IMR-90 (cell line): Measurements from ENCODE around the gene RNF175. TPM values are rescaled to one million over a fixed set of nuclear protein-coding genes. Genes with fewer than 3 reads are reported as not detected.

Experiments
- ATAC-seq: fragments of 200-7000 bp; cut with Tn5 transposase; 2 replicates; pipeline ENCODE4 v1.9.1; 2020; ENCODE audit warnings: low read depth, mild to moderate bottlenecking, moderate library complexity
- BruUV-seq: library from RNA; stranded (reverse); fragments of 400-500 nt; replicated peaks from 2 replicates; lab custom pipeline; 2021; lab: Mats Ljungman, UMichigan
- CTCF ChIA-PET: fragments of 300-600 bp; formaldehyde crosslinking; extraction: SDS; loops from one replicate; lab custom pipeline; 2021; ENCODE audit warnings: antibody characterized with exemption; lab: Yijun Ruan, JAX
- POLR2A ChIA-PET: fragments of 300-600 bp; sonication (Branson Sonifier 250); formaldehyde crosslinking; loops from one replicate; lab custom pipeline; 2022; ENCODE audit warnings: antibody characterized with exemption; ENCODE audit not compliant: unreplicated experiment; lab: Charles Lee
- DNase-seq: peaks from one replicate; pipeline ENCODE4 v3.0.0; 2013
- H2AFZ ChIP-seq: replicated peaks from 2 replicates; pipeline ENCODE3; 2013; ENCODE audit warnings: low read length, mild to moderate bottlenecking; ENCODE audit not compliant: poor library complexity
- H2AK5ac ChIP-seq: 2 replicates; pipeline ENCODE4 v1.6.1; 2013; ENCODE audit warnings: low read depth, low read length, inconsistent platforms
- H2AK9ac ChIP-seq: replicated peaks from 2 replicates; pipeline ENCODE3; 2013; ENCODE audit warnings: mild to moderate bottlenecking, low read depth, low read length, moderate library complexity; ENCODE audit not compliant: poor library complexity
- H2BK120ac ChIP-seq: 2 replicates; pipeline ENCODE4 v1.6.1; 2013; ENCODE audit warnings: low read depth, low read length, inconsistent platforms
- H2BK15ac ChIP-seq: 3 replicates; pipeline ENCODE4 v1.6.1; 2013; ENCODE audit warnings: low read depth, low read length, inconsistent platforms
- H2BK20ac ChIP-seq: 2 replicates; pipeline ENCODE4 v1.6.1; 2013; ENCODE audit warnings: low read depth, mild to moderate bottlenecking, inconsistent platforms, low read length, moderate library complexity
- H2BK5ac ChIP-seq: 2 replicates; pipeline ENCODE4 v1.6.1; 2013; ENCODE audit warnings: mild to moderate bottlenecking, low read depth, low read length, inconsistent platforms; ENCODE audit not compliant: poor library complexity, severe bottlenecking
- H3K14ac ChIP-seq: replicated peaks from 2 replicates; pipeline ENCODE4 v1.6.1; 2013; ENCODE audit warnings: low read depth, low read length, inconsistent platforms
- H3K18ac ChIP-seq: 2 replicates; pipeline ENCODE4 v1.6.1; 2013; ENCODE audit warnings: low read depth, low read length, control low read depth
- H3K23ac ChIP-seq: 2 replicates; pipeline ENCODE4 v1.6.1; 2013; ENCODE audit warnings: low read depth, low read length, inconsistent platforms
- H3K27ac ChIP-seq: 2 replicates; pipeline ENCODE4 v1.5.1; 2013; ENCODE audit warnings: mild to moderate bottlenecking, control low read depth, low read length; ENCODE audit not compliant: insufficient read depth
- H3K27me3 ChIP-seq: 2 replicates; pipeline ENCODE4 v1.6.1; 2013; ENCODE audit warnings: low read length; ENCODE audit not compliant: control insufficient read depth, insufficient read depth
- H3K36me3 ChIP-seq: 2 replicates; pipeline ENCODE4 v1.6.1; 2013; ENCODE audit warnings: low read length, mixed read lengths; ENCODE audit not compliant: control insufficient read depth, insufficient read depth
- H3K4ac ChIP-seq: 2 replicates; pipeline ENCODE4 v1.6.1; 2013; ENCODE audit warnings: low read depth, low read length, inconsistent platforms
- H3K4me1 ChIP-seq: 2 replicates; pipeline ENCODE4 v1.6.1; 2013; ENCODE audit warnings: low read length, mixed read lengths; ENCODE audit not compliant: control insufficient read depth, insufficient read depth
- H3K4me2 ChIP-seq: 2 replicates; pipeline ENCODE4 v1.6.1; 2013; ENCODE audit warnings: low read depth, mild to moderate bottlenecking, control low read depth, low read length, moderate library complexity
- H3K4me3 ChIP-seq: 2 replicates; pipeline ENCODE4 v1.5.1; 2013; ENCODE audit warnings: low read depth, mild to moderate bottlenecking, control low read depth, low read length, moderate library complexity; ENCODE audit not compliant: insufficient read depth
- H3K56ac ChIP-seq: 2 replicates; pipeline ENCODE4 v1.6.1; 2013; ENCODE audit warnings: low read length, inconsistent platforms; ENCODE audit not compliant: insufficient read depth; ENCODE audit errors: extremely low read depth
- H3K79me1 ChIP-seq, 2 experiments: 2 replicates each; pipeline ENCODE4 v1.6.1; 2013; ENCODE audit warnings: low read length in 2 of 2, inconsistent platforms in 1 of 2, low read depth in 1 of 2
- H3K9ac ChIP-seq: 2 replicates; pipeline ENCODE4 v1.6.1; 2013; ENCODE audit warnings: low read depth, low read length, control low read depth
- H3K9me1 ChIP-seq: 2 replicates; pipeline ENCODE4 v1.6.1; 2013; ENCODE audit warnings: low read length, inconsistent platforms; ENCODE audit not compliant: insufficient read depth
- H3K9me3 ChIP-seq: 2 replicates; pipeline ENCODE4 v1.6.1; 2013; ENCODE audit warnings: low read length; ENCODE audit not compliant: control insufficient read depth, insufficient read depth
- H4K20me1 ChIP-seq: 2 replicates; pipeline ENCODE4 v1.6.1; 2013; ENCODE audit warnings: low read length, inconsistent platforms; ENCODE audit not compliant: insufficient read depth
- H4K5ac ChIP-seq: 2 replicates; pipeline ENCODE4 v1.6.1; 2013; ENCODE audit warnings: mild to moderate bottlenecking, low read depth, low read length, control low read depth
- H4K8ac ChIP-seq, 2 experiments: 2 replicates each; pipeline ENCODE4 v1.6.1; 2013; ENCODE audit warnings: low read depth in 2 of 2, low read length in 2 of 2, control low read depth in 1 of 2, inconsistent platforms in 1 of 2
- H4K91ac ChIP-seq: 2 replicates; pipeline ENCODE4 v1.6.1; 2013; ENCODE audit warnings: low read depth, low read length, inconsistent platforms; ENCODE audit not compliant: insufficient read depth
- BHLHE40 ChIP-seq: fragments of 150-350 bp; IDR thresholded peaks from 2 replicates; pipeline ENCODE4 v1.6.1; 2016; ENCODE audit warnings: mild to moderate bottlenecking, low read depth, low read length
- CHD1 ChIP-seq: IDR thresholded peaks from 2 replicates; pipeline ENCODE4 v1.6.1; 2012; ENCODE audit warnings: low read depth, low read length, improper control_type of control experiment
- CTCF ChIP-seq: conservative IDR thresholded peaks from 2 replicates; pipeline ENCODE4 v1.5.1; 2012; ENCODE audit warnings: mild to moderate bottlenecking, low read depth, low read length, improper control_type of control experiment
- ELK1 ChIP-seq: fragments of 150-350 bp; IDR thresholded peaks from 2 replicates; pipeline ENCODE4 v1.6.1; 2016; ENCODE audit warnings: low read depth, mild to moderate bottlenecking, low read length, moderate library complexity, borderline replicate concordance
- FOS ChIP-seq: fragments of 150-350 bp; IDR thresholded peaks from 2 replicates; pipeline ENCODE4 v1.6.1; 2016; ENCODE audit warnings: low read depth, low read length
- MAFK ChIP-seq: IDR thresholded peaks from 2 replicates; pipeline ENCODE4 v1.6.1; 2012; ENCODE audit warnings: low read depth, low read length, improper control_type of control experiment
- MAZ ChIP-seq: IDR thresholded peaks from 2 replicates; pipeline ENCODE4 v1.6.1; 2012; ENCODE audit warnings: low read depth, mild to moderate bottlenecking, low read length, improper control_type of control experiment, moderate library complexity, borderline replicate concordance
- MXI1 ChIP-seq: IDR thresholded peaks from 2 replicates; pipeline ENCODE4 v1.6.1; 2012; ENCODE audit warnings: low read depth, mild to moderate bottlenecking, low read length, moderate library complexity, borderline replicate concordance
- NFE2L2 ChIP-seq: fragments of 150-350 bp; IDR thresholded peaks from 2 replicates; pipeline ENCODE4 v1.6.1; 2016; ENCODE audit warnings: low read depth, mild to moderate bottlenecking, low read length
- POLR2A ChIP-seq: IDR thresholded peaks from 2 replicates; pipeline ENCODE4 v1.6.1; 2012; ENCODE audit warnings: mild to moderate bottlenecking, low read depth, low read length
- RAD21 ChIP-seq: IDR thresholded peaks from 2 replicates; pipeline ENCODE4 v1.6.1; 2012; ENCODE audit warnings: low read length, improper control_type of control experiment
- RCOR1 ChIP-seq: IDR thresholded peaks from 2 replicates; pipeline ENCODE4 v1.6.1; 2012; ENCODE audit warnings: mild to moderate bottlenecking, low read length, improper control_type of control experiment; ENCODE audit not compliant: insufficient replicate concordance
- RFX5 ChIP-seq: IDR thresholded peaks from 2 replicates; pipeline ENCODE4 v1.8.0; 2012; ENCODE audit warnings: low read depth, mild to moderate bottlenecking, low read length, moderate library complexity
- SMC3 ChIP-seq: fragments of 150-350 bp; IDR thresholded peaks from 2 replicates; pipeline ENCODE4 v1.6.1; 2016; ENCODE audit warnings: low read depth, mild to moderate bottlenecking, antibody characterized with exemption, low read length, moderate library complexity
- USF2 ChIP-seq: fragments of 150-350 bp; IDR thresholded peaks from 2 replicates; pipeline ENCODE4 v1.6.1; 2017; ENCODE audit warnings: mild to moderate bottlenecking, antibody characterized with exemption, low read length, low read depth
- WGBS, 2 experiments: methylation state at CpG; one replicate each; pipeline versions ENCODE4 v1.1.5 to v1.1.7; 2013; ENCODE audit warnings: missing lambda C conversion rate in 2 of 2; ENCODE audit not compliant: insufficient read length in 1 of 2; ENCODE audit errors: extremely low coverage in 2 of 2; 5-methylcytosine and 5-hydroxymethylcytosine counted together
- dilution Hi-C: fragments of 300-500 bp; cut with HindIII; formaldehyde crosslinking; loops from one replicate; pipeline ENCODE4 v1.14.3; 2018; ENCODE audit warnings: low sequenced_read_pairs; ENCODE audit not compliant: unreplicated experiment
- in situ Hi-C: fragments of 300-500 bp; cut with MboI; formaldehyde crosslinking; loops from 3 replicates; pipeline ENCODE4 v1.14.3; 2019; ENCODE audit warnings: low sequenced_read_pairs, inconsistent platforms, mixed read lengths
- intact Hi-C: fragments of 100-400 bp; cut with micrococcal nuclease; formaldehyde crosslinking; loops from 2 replicates; pipeline ENCODE4 v1.10.0; 2022
- polyA plus RNA-seq, 3 experiments: library from polyadenylated mRNA; depleted of rRNA; stranded (reverse); fragments of >200 nt; gene quantifications; 2 replicates each; pipeline ENCODE4 v1.2.3, GENCODE V29; 2012; ENCODE audit warnings: low replicate concordance in 1 of 3
- total RNA-seq: library from RNA; depleted of rRNA; stranded (reverse); fragments of >200 nt; gene quantifications from 2 replicates; pipeline ENCODE4 v1.2.3, GENCODE V29; 2012

RNF175 gene
- total and polyA plus RNA-seq, 2 of the 4 experiments (the other 2 are of a cell fraction): not detected

- H3K27me3 ChIP-seq: peaks cover 64% of the 10 kb centered on the region
- no peak within 1 kb of the TSS for H3K14ac ChIP-seq
- no peaks in the 10 kb centered on the region for H3K9me1 ChIP-seq
- CTCF ChIA-PET: no interaction called here
- POLR2A ChIA-PET: no interaction called here
- no peak within 1 kb of the TSS for H2AK9ac ChIP-seq
- no peak within 1 kb of the TSS for H4K5ac ChIP-seq
- 1% methylated on average over 30 of the region's 72 CpGs; no CpG with 5 or more reads in 1 of the 2 experiments for WGBS, 2 experiments
- H3K4me2 ChIP-seq: no peak within 1 kb of the TSS
- H3K36me3 ChIP-seq: no peaks in the 10 kb centered on the region
- no peak within 1 kb of the TSS for H3K23ac ChIP-seq
- no peak within 1 kb of the TSS for H4K91ac ChIP-seq
- intact Hi-C loops: loop anchor here (10.0 kb wide), 1 partner anchor 716 kb away; no protein-coding TSS in a partner anchor
- H2BK15ac ChIP-seq: no peak within 1 kb of the TSS
- no peak within 1 kb of the TSS for H2AK5ac ChIP-seq
- DNase-seq: no peak
- H3K4me1 ChIP-seq: no peaks in the 10 kb centered on the region; the same call in 1 of the 2 replicates
- H3K18ac ChIP-seq: no peak within 1 kb of the TSS
- in situ Hi-C loops: no loop called here
- no peak within 1 kb of the TSS for H2BK5ac ChIP-seq
- no TSS peak for BruUV-seq
- no peak; the same call in 1 of the 2 replicates for ATAC-seq
- H3K4ac ChIP-seq: no peak within 1 kb of the TSS
- no peak within 1 kb of the TSS for H3K4me3 ChIP-seq
- H3K79me1 ChIP-seq: no peaks in the 10 kb centered on the region
- peak within 1 kb of the TSS; percentile 70 for H2AFZ ChIP-seq
- no peak within 1 kb of the TSS for H3K9ac ChIP-seq
- H2BK20ac ChIP-seq: no peak within 1 kb of the TSS
- H2BK120ac ChIP-seq: no peak within 1 kb of the TSS
- H3K9me3 ChIP-seq: no peaks in the 10 kb centered on the region
- no peaks in the 10 kb centered on the region for H4K20me1 ChIP-seq
- dilution Hi-C loops: no loop called here
- no peak within 1 kb of the TSS for H3K27ac ChIP-seq
- no peak within 1 kb of the TSS for H3K56ac ChIP-seq
- no peak within 1 kb of the TSS for H4K8ac ChIP-seq
- TF ChIP-seq MAFK (no peak), CTCF (no peak), SMC3 (no peak), MXI1 (no peak), ELK1 (no peak), CHD1 (no peak), MAZ (no peak), FOS (no peak), NFE2L2 (no peak), POLR2A (no peak), RAD21 (no peak), USF2 (no peak), RCOR1 (no peak), RFX5 (no peak), BHLHE40 (no peak)
These were observed 28.8 kb upstream of the RNF175 start, which contains the start of gene SFRP2 for GRCh38 chr4:153788413-153789276. Gene SFRP2 (minus strand): TSS chr4:153789083. CDS start chr4:153788835, 248 bp downstream.
